Measurements from ENCODE around the gene ZP1. TPM values are rescaled to one million over a fixed set of nuclear protein-coding genes. Genes with fewer than 3 reads are reported as not detected.

Gene ZP1
- total and polyA plus RNA-seq, 10 of the 15 experiments (the other 5 are each of a cell fraction or from before 2014, with no cell fraction given), result not detected

- no TSS peak for BruUV-seq (replicated peaks)
- Histone ChIP-seq H3K4me2 (ENCODE audit: control insufficient read depth, insufficient read depth) (no peak overlapping the region), H3K4me3 (no peak overlapping the region), H3K9ac (ENCODE audit: control insufficient read depth, insufficient read depth, low read length) (no peak overlapping the region), H3K27ac (ENCODE audit: control insufficient read depth, insufficient read depth) (no peak overlapping the region), H4K20me1 (ENCODE audit: control insufficient read depth, insufficient read depth) (no peaks in the 10 kb centered on the region), H3K4me1 (ENCODE audit: control insufficient read depth, insufficient read depth, low read length) (0 out of 2 replicates have a peak, but pooled peaks cover 3% of the 10 kb centered on the region), H2AFZ (ENCODE audit: control insufficient read depth, low read depth, low read length) (no peak overlapping the region), H3K27me3 (replicated peaks in 1 of 2; ENCODE audit: control insufficient read depth in 2 of 2, insufficient read depth in 2 of 2, low read length in 1 of 2) (no peaks in the 10 kb centered on the region), H3K79me2 (ENCODE audit: control insufficient read depth, insufficient read depth, low read length) (no peaks in the 10 kb centered on the region), H3K36me3 (ENCODE audit: control insufficient read depth in 2 of 2, insufficient read depth in 2 of 2, low read length in 1 of 2) (no peaks in the 10 kb centered on the region), H3K9me3 (replicated peaks; ENCODE audit: control insufficient read depth, insufficient read depth, low read length) (no peaks in the 10 kb centered on the region)
- no peak for DNase-seq (ENCODE audit: low read depth, low spot score)
- no peak for FAIRE-seq
- SMC1A ChIA-PET (ENCODE audit: uncharacterized antibody, unreplicated experiment), result no interaction called here
- RAD21 ChIA-PET (ENCODE audit: unreplicated experiment), result no interaction called here
- POLR2A ChIA-PET, result interaction anchor here (0.7 kb wide), 1 partner anchor 249 kb away, joined by 3 read pairs; no protein-coding TSS in a partner anchor
- ATAC-seq, result no peak
- 53% methylated on average over 5 of the region's 5 CpGs for WGBS (ENCODE audit: insufficient coverage, insufficient replicate concordance, low lambda C conversion rate, missing lambda C conversion rate)
- in situ Hi-C loops (cut with MboI) (no loop called here), intact Hi-C loops (cut with micrococcal nuclease; ENCODE audit: unreplicated experiment) (no loop called here)
- TF ChIP-seq MTA2 (IDR thresholded peaks at IDR 0.05; ENCODE audit: low read depth) (no peak), USF1 (IDR thresholded peaks at IDR 0.05; ENCODE audit: borderline replicate concordance, extremely low read length, insufficient read depth, low read depth, low read length) (no peak), RB1 (IDR thresholded peaks at IDR 0.05; ENCODE audit: borderline replicate concordance) (no peak), CEBPB (IDR thresholded peaks at IDR 0.05; ENCODE audit: borderline replicate concordance in 1 of 2, low read depth in 2 of 2, low read length in 2 of 2) (no peak), PML (IDR thresholded peaks at IDR 0.05; ENCODE audit: low read length) (no peak), CHD2 (IDR thresholded peaks at IDR 0.05; ENCODE audit: borderline replicate concordance, low read depth, low read length) (no peak), RELA (IDR thresholded peaks at IDR 0.05; ENCODE audit: borderline replicate concordance, partially characterized antibody) (no peak), HDAC2 (IDR thresholded peaks at IDR 0.05) (no peak), CREM (IDR thresholded peaks at IDR 0.05; ENCODE audit: low read depth) (no peak), FOS (IDR thresholded peaks at IDR 0.05; ENCODE audit: borderline replicate concordance, extremely low read depth, insufficient read length) (no peak), CBX3 (IDR thresholded peaks at IDR 0.05; ENCODE audit: borderline replicate concordance, low read depth) (no peak), ASH2L (IDR thresholded peaks at IDR 0.05; ENCODE audit: borderline replicate concordance, low read depth) (no peak), NR2C1 (IDR thresholded peaks at IDR 0.05) (no peak), CHD1 (IDR thresholded peaks at IDR 0.05; ENCODE audit: low read depth, low read length) (no peak), ZNF24 (IDR thresholded peaks at IDR 0.05) (no peak), ZSCAN29 (IDR thresholded peaks at IDR 0.05) (no peak), TCF7 (IDR thresholded peaks at IDR 0.05; ENCODE audit: borderline replicate concordance) (no peak), E4F1 (IDR thresholded peaks at IDR 0.05; ENCODE audit: borderline replicate concordance, partially characterized antibody) (no peak), SRF (IDR thresholded peaks at IDR 0.05; ENCODE audit: low read depth in 2 of 2, low read length in 2 of 2) (no peak), LARP7 (IDR thresholded peaks at IDR 0.05) (no peak)
- CTCF ChIA-PET, result interaction anchor here (2.3 kb wide), 1 partner anchor 27 kb away, joined by 6 read pairs; no protein-coding TSS in a partner anchor
Observed at GRCh38 chr11:60857378-60858232, 9.7 kb upstream of the ZP1 start.
